Right lobe of liver (tissue), 6 donors: ENCODE data around the gene KCNAB1. TPM values are rescaled to one million over a fixed set of nuclear protein-coding genes. Genes with fewer than 3 reads are reported as not detected.

Experiments used
- ATAC-seq, 4 donors: fragments of 200-7000 bp; cut with Tn5 transposase; one replicate each; pipeline ENCODE4 v1.9.1; 2020; ENCODE audit warnings: mild to moderate bottlenecking in 4 of 4, moderate library complexity in 4 of 4
- DNase-seq, 3 donors: peaks; one replicate each; pipeline ENCODE4 v3.0.0-alpha.2; 2020
- H3K27ac ChIP-seq, 3 donors: fragments of 200-600 bp; one replicate each; pipeline ENCODE4 v1.8.0; 2022
- H3K27me3 ChIP-seq, 2 donors: fragments of 200-600 bp; one replicate each; pipeline ENCODE4 v1.8.0; 2022
- H3K36me3 ChIP-seq, 4 donors: fragments of 200-600 bp; sonication (generic) in 1 of 4; one replicate each; pipeline versions ENCODE4 v1.5.1 to v1.8.0; 2017 to 2022; ENCODE audit warnings: control low read depth in 1 of 4
- H3K4me1 ChIP-seq, 4 donors: fragments of 200-600 bp; sonication (generic) in 1 of 4; one replicate each; pipeline versions ENCODE4 v1.5.1 to v1.8.0; 2017 to 2022; ENCODE audit warnings: control low read depth in 1 of 4
- H3K4me3 ChIP-seq, 3 donors: fragments of 200-600 bp; one replicate each; pipeline ENCODE4 v1.8.0; 2022
- H3K9me3 ChIP-seq, 4 donors: fragments of 200-600 bp; sonication (generic) in 1 of 4; one replicate each; pipeline versions ENCODE4 v1.5.1 to v1.8.0; 2017 to 2022; ENCODE audit warnings: control low read depth in 1 of 4
- POLR2A ChIP-seq: fragments of 450-650 bp; IDR thresholded peaks from one replicate; pipeline ENCODE4 v1.6.1; 2017; ENCODE audit warnings: antibody characterized with exemption, mild to moderate bottlenecking
- WGBS: methylation state at CpG from one replicate; pipeline ENCODE4 v1.1.6; 2018; ENCODE audit warnings: low coverage, low lambda C conversion rate; ENCODE audit not compliant: insufficient coverage; ENCODE audit errors: missing lambda C conversion rate; 5-methylcytosine and 5-hydroxymethylcytosine counted together
- intact Hi-C, 2 donors: fragments of 100-400 bp; cut with DNase I; formaldehyde crosslinking; loops; one replicate each; pipeline versions ENCODE4 v1.11.2 to v1.14.1; 2022
- total RNA-seq, 6 experiments: library from RNA; depleted of rRNA in 2 of 6; stranded (reverse); fragments of >200 nt in 2 of 6; fragmentation: NEBNext Ultra II Directional in 3 of 6; extraction: Animal tissue kit (Norgen Biotek cat#: 25700) in 3 of 6; gene quantifications; one replicate each; pipeline versions ENCODE4 v1.1.0 to v1.2.4, GENCODE V29; 2016 to 2023
- TF ChIP-seq, protein P1 (sequence below), 4 donors: fragments of 200-600 bp in 3 of 4; fragments of 450-650 bp in 1 of 4; IDR thresholded peaks; one replicate each; pipeline versions ENCODE4 v1.5.1 to v1.8.0; 2016 to 2022; ENCODE audit warnings: antibody characterized with exemption in 4 of 4, mild to moderate bottlenecking in 2 of 4
- donor health status: DM: no; HTN: yes; CAD: no.
- donor health status: DM: no; HTN: no; CAD: no.
- donor health status: DM: no; HTN: no; CAD: no.
- donor health status: DM: no; HTN: yes; CAD: no.
- donor health status: DM: no; HTN: yes; CAD: no.

Gene KCNAB1
- total RNA-seq, 6 experiments from 2014 or later = 0.15 to 1.8 (median 0.64) TPM; not detected in 2

DNA sequence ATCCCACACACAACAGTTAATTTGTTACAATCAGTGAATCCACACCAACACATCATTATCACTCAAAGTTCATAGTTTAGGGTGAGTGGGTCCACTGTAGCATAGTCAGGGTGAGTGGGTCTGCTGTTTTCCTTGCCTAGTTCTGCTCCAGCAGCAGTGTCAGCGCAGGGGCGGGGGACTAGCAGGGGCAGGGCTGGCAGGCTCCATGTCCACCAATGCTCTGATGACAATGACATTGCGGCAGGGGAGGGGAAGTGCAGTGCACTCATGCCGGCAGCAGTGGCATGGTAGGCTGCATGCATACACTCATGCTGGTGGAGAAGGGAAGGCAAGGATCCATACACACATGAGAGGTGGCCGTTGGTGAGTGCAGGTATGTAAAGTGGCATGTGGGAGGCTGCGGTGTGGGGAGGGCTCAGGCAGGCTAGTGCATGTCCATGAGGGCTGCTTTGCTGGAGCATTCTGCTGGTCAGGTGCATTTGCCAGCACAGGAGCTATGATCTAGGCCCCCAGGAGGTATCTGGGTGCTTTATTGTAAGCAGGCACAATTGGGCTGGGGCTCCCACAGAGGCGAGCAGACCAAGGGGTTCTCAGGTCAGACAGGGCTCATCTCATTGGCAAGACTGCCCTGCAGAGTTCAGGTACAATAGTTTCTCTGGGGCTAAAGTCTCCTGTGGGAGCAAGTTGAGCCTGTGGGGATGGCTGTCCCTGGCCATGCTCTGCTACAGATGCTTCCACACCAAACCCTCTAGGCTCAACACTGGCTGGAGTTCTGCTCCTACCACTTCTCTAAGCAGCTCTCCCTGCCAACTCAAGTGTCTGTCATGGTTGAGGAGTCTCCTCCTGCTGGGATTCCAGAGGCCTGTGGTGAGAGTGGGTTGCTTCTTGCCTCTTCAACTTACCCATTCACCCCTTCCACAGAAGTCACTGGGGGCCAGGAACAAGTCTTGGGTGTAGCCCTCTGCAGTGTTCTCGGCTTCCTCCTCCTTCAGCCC, 81.3 kb downstream of the KCNAB1 start:
- Histone ChIP-seq H3K4me3 (no peak overlapping the region), H3K36me3 (no peaks in the 10 kb centered on the region), H3K4me1 (no peaks in the 10 kb centered on the region), H3K9me3 (no peaks in the 10 kb centered on the region), H3K27me3 (no peaks in the 10 kb centered on the region), H3K27ac (no peak overlapping the region)
- ATAC-seq (no peak), DNase-seq (no peak)
- WGBS = 54% methylated on average over 3 of the region's 8 CpGs
- intact Hi-C loops = no loop called here
- TF ChIP-seq, protein P1, sequence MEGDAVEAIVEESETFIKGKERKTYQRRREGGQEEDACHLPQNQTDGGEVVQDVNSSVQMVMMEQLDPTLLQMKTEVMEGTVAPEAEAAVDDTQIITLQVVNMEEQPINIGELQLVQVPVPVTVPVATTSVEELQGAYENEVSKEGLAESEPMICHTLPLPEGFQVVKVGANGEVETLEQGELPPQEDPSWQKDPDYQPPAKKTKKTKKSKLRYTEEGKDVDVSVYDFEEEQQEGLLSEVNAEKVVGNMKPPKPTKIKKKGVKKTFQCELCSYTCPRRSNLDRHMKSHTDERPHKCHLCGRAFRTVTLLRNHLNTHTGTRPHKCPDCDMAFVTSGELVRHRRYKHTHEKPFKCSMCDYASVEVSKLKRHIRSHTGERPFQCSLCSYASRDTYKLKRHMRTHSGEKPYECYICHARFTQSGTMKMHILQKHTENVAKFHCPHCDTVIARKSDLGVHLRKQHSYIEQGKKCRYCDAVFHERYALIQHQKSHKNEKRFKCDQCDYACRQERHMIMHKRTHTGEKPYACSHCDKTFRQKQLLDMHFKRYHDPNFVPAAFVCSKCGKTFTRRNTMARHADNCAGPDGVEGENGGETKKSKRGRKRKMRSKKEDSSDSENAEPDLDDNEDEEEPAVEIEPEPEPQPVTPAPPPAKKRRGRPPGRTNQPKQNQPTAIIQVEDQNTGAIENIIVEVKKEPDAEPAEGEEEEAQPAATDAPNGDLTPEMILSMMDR (IDR thresholded peaks at IDR 0.05) = no peak
- no peak for TF ChIP-seq POLR2A

DNA sequence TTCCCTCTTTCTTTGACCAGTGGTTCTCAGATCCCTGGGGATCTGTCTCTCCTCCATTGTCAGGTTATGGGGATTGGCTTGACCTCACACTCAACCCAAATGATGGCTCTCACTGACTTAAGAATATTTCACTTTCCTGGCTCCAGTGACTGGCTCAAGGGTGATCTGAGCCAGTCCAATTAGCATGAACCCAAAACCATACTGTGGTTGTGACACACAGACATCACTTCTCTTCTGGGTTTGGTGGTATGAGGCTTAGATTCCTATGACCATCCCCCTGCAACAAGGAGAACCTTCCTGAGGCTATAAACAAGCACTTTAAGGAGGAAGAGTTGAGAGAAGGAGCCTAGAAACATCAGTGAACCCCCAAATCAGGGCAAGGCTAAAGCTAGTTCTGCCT, 85.8 kb downstream of the KCNAB1 start:
- Histone ChIP-seq H3K4me3 (no peak overlapping the region), H3K9me3 (no peaks in the 10 kb centered on the region), H3K36me3 (no peaks in the 10 kb centered on the region), H3K4me1 (no peaks in the 10 kb centered on the region), H3K27me3 (no peaks in the 10 kb centered on the region), H3K27ac (no peak overlapping the region)
- TF ChIP-seq, protein P1 (IDR thresholded peaks at IDR 0.05) = no peak
- no peak for TF ChIP-seq POLR2A
- ATAC-seq = no peak
- no peak for DNase-seq
- intact Hi-C loops = no loop called here

DNA sequence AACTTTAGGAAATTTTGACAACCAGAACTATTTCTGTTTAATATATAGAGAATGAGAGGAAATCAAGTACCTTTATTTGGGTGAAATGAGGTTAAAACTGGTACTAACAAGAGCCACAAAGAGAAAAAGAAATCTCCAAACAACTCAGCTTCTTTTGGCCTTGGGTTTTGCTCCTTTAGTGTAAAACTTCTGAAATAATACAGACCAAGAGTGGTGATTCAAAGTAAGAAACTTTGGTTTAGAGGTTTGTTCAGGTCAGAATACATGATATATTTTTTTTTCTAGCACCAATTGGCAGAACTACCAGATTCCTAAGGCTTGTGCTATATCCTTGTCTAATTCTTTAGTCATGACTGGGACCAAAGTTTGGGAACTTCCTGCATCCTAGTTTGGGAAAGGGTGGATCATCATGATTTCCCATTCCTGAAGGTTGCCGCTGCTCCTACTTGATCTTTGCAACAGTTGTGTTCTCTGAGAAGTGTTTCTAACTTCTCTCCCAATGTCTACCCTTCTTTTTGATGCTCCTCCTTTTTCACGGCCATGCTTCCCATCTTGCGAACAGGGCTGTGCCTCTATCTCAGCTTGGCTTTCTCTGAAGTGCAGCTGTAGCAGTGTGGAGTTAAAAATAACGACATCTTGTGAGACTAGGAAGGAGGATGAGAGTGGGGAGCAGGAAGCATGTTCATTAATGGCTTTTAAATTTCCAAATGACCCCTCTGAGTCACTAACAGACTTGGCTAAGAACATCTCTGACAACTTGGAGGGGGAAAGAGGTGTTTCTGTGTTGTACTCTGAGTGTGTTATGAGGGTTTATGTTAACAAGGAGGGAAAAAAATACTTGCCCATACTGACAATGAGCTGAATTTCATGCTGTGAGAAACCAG, 87.7 kb downstream of the KCNAB1 start:
- TF ChIP-seq, protein P1 (IDR thresholded peaks at IDR 0.05) = no peak
- TF ChIP-seq POLR2A = no peak
- Histone ChIP-seq H3K27ac (no peak overlapping the region), H3K9me3 (no peaks in the 10 kb centered on the region), H3K36me3 (no peaks in the 10 kb centered on the region), H3K4me3 (no peak overlapping the region), H3K27me3 (no peaks in the 10 kb centered on the region), H3K4me1 (no peaks in the 10 kb centered on the region)
- 56% methylated on average over 4 of the region's 4 CpGs for WGBS
- ATAC-seq (no peak), DNase-seq (no peak)
- intact Hi-C loops = no loop called here

DNA sequence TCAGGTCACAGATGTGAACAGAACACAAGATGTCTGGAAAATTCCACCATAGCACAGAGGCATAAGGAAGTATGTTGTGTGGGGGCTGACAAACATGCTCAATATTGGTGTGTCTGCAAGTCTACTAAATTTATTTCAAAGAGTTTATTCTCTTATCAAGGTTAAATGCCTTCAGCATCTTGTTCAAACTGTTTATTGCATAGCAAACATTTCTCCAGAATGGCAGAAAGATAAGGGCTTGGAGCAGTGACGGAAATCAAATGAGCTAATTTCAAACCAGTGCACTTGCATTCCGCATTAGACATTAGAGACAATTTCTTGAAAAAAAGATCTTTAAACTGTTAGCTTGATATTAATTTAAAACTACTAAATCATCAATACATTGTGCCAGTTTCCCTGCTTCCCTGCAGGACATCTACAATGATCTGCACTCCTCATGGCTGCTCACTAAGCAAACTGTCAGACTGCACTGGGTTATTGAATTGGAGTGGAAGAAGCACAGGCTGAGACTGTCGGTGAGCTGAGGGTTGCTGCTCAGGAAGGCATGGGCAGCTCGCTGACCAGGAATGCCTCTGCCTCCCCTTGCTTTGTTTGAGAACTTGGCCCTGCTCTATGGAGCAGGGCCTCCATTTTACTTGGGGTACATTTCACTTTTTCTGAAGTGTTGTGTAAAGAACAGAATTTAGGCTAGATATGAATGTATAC, 89.4 kb downstream of the KCNAB1 start:
- no peak for TF ChIP-seq POLR2A
- TF ChIP-seq, protein P1 (IDR thresholded peaks at IDR 0.05) = no peak
- Histone ChIP-seq H3K36me3 (no peaks in the 10 kb centered on the region), H3K27me3 (no peaks in the 10 kb centered on the region), H3K4me1 (no peaks in the 10 kb centered on the region), H3K27ac (no peak overlapping the region), H3K9me3 (no peaks in the 10 kb centered on the region), H3K4me3 (no peak overlapping the region)
- intact Hi-C loops = no loop called here
- DNase-seq (no peak), ATAC-seq (no peak)
- WGBS = 39% methylated on average over 4 of the region's 4 CpGs
